NCI-H2196 (cell line): ENCODE results near the gene PGRMC1.
"Not testable (repeated sequence)": the region's sequence is repeated elsewhere in the genome, so short reads cannot be mapped to it uniquely, and the experiment has no call there.

ENCODE experiments used
- DNase-seq: peaks from one replicate; lab custom pipeline; 2025; ENCODE audit not compliant: unreplicated experiment; lab: John Stamatoyannopoulos, UW

PGRMC1 gene

DNA sequence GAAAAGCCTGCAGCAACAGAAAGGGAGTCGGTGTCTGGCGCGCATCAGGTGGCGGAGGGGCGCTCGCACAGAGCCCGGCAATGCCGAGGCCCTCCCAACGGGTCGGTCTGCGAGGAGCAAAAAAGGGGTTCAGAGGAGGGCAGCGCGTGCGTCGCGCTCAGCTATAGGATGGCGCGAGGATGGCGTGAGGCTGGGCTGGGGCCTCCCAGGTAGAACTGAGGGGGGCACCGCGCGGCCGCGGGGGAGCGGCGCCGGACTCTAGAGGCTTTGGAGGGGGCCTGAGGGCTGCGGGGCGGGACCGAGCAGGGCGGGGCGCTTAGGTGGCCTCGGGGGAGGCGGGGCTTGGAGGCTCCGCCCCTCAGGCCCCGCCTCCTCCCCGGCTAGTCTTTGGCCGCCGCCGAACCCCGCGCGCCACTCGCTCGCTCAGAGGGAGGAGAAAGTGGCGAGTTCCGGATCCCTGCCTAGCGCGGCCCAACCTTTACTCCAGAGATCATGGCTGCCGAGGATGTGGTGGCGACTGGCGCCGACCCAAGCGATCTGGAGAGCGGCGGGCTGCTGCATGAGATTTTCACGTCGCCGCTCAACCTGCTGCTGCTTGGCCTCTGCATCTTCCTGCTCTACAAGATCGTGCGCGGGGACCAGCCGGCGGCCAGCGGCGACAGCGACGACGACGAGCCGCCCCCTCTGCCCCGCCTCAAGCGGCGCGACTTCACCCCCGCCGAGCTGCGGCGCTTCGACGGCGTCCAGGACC, at the start of gene PGRMC1:
Gene PGRMC1 (plus strand): TSS at position 414 of the 751 bp plus-strand sequence. CDS start 79 bp downstream, at position 493.
- DNase-seq = peak; percentile 66

GRCh38 chrX:119186763-119187162, 49.3 kb upstream of the PGRMC1 start:
- no peak for DNase-seq

GRCh38 chrX:119187298-119187697, 48.8 kb upstream of the PGRMC1 start:
- DNase-seq = no peak

DNA sequence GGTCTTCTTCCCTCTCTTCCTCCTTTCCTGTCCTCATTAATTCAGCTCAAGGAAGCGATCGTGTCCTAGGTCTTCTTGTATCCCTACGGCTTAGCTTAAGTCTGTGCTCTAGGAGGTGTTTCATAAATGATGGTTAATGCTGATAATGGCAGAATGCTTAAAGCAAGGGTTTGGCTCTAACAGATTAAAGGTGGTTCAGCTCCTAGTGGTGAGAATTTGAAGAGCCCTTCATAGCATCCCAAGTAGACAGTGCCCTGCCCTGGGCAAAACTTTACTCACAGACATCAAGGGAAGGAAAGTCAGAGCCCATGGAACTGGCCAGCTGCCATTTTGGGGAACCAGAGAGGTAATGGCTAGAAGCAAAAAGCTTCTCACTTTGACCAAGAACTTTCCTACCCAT, 47.0 kb upstream of the PGRMC1 start:
- DNase-seq = no peak

DNA sequence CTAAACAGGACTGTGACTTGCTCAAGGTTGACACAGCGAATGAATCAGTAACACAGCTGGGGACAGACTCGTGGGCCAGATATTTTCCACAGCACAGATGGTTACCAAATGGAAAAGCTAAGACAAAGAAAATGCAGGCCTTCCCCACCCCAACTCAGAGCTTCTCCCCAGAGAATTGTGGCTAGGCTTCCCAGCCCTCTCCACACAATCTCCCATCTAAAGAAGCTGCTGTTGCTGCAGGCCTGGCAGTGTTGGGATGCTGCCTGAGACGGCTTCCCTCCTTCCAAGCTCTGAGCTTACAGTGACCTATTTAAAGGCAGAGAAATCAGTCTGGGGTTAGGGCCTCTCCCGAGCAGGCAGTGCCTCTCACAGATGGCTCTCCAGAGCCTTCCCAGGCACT, 46.5 kb upstream of the PGRMC1 start:
- DNase-seq = no peak

DNA sequence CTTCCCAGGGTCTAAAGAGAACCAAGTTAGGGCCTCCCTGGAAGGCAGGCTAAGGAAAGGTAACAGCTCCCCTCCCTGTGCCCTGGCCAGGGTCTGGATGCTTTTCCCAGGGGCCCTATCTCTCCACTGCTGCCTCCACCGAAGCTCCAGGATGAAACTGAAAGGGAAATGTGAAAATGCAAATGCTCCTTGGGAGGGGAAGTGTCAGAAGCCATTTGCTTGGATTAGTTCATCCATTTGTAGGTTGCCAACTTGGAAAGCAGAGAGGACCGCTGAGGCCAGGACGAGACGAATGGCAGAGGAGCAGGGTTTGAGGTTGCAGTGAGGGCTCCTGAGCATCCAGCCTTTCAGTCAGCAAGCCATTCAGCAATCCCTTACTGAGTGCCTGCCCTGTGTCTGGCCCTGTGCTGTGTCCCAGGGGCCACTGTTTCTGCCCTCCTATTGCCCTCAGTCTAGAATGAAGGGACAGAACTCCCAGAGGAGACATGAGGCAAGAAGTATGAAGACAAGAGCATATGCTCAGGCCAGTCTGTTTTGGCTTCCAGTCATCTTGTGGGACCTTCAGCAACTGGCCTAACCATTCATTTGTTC, 45.9 kb upstream of the PGRMC1 start:
- no peak for DNase-seq

DNA sequence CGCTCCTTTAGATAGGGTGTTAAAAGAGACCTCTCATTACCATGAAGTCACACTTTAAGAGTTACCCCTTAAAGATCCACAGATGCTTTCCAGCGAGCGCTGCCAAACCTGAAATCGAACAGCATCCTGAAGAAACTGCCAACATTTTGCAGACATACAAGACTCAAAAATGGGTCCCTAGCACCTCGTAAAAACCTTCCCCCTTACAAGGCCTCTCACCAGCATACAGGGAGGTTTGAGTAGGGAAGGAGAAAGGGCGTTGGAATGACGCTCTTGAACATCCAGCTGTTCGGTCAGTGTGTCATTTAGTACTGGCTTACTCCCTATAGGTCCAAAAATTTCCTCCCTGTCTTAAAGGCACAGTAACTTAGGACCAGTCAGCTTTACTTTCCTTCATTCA, 45.3 kb upstream of the PGRMC1 start:
- no peak for DNase-seq

- DNase-seq = no peak
Measured at GRCh38 chrX:119194621-119195020, 41.5 kb upstream of the PGRMC1 start.

DNA sequence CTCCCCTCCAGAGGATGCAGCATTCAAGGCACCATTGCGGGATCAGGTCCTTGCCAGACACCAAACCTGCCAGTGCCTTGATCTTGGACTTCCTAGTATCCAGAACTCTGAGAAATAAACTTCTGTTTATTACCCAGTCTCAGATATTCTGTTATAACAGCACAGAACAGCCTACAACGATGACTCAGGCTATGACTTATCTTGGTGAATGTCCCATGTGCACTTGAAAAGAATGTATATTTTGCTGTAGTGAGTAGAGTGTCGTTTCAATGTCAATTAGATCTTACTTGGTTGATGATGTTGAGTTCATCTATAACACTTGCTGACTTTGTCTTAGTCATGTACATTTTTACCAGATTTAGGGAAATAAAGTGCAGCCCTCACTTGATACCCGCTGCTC, 34.5 kb upstream of the PGRMC1 start:
- no peak for DNase-seq

GRCh38 chrX:119206203-119206602, 29.9 kb upstream of the PGRMC1 start:
- no peak for DNase-seq

GRCh38 chrX:119207483-119207882, 28.6 kb upstream of the PGRMC1 start:
- DNase-seq = not testable (repeated sequence)

- no peak for DNase-seq
Measured at GRCh38 chrX:119208401-119209057, 27.6 kb upstream of the PGRMC1 start.

DNA sequence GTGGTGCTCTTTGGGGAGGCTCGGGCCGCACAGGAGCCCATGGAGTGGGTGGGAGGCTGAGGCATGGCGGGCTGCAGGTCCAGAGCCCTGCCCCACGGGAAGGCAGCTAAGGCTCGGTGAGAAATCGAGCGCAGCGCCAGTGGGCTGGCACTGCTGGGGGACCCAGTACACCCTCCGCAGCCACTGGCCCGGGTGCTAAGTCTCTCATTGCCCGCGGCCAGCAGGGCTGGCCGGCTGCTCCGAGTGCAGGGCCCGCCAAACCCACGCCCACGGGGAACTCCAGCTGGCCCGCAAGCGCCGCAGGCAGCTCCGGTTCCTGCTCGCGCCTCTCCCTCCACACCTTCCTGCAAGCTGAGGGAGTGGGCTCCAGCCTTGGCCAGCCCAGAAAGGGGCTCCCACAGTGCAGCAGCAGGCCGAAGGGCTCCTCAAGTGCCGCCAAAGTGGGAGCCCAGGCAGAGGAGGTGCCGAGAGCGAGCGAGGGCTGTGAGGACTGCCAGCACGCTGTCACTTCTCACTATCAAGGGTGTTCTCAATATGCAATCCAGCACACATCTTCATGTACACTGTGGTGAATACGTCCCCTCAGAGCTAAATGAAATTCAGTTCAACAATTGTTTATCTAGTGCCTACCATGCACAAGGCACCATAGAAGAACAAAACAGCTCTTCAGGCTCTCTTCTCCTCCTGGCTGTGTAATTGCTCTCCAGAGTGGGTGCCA, 25.0 kb upstream of the PGRMC1 start:
- DNase-seq = not testable (repeated sequence)

DNA sequence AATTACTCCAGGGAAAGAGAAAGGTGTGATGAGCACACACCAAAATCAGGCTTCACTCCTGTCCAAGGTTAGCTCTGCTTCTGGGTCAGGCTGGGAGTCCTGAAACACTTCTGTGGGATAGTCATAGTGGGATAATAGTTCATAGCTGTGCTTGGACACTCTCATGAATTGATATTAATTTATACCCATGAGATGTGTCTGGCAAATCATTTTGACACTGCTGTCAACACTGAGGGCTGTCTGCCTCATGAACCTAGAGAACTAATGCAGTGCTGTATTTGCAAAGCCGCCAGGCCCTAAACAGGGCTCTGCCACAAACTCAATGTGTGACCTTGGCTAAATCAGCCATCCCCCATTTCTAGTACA, 24.5 kb upstream of the PGRMC1 start:
- DNase-seq = no peak

DNA sequence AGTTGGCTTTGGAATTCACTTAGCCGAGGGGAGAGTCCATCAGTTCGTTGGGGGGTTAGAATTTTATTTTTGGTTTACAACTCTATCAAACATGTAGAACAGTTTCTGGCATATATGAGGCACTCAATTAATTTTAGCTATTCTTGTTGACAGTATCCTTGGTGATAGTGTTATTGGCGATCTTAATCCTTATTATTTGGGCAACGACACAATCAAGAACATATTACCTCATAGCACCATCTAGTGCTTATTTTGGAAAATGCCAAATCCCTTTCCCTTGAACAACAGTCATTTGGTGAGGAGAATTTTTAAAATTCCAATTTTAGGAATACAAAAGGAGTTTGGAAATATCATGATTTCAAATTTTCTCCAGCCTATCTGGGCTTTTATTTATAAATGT, 17.9 kb upstream of the PGRMC1 start:
- DNase-seq = peak; percentile 2

DNA sequence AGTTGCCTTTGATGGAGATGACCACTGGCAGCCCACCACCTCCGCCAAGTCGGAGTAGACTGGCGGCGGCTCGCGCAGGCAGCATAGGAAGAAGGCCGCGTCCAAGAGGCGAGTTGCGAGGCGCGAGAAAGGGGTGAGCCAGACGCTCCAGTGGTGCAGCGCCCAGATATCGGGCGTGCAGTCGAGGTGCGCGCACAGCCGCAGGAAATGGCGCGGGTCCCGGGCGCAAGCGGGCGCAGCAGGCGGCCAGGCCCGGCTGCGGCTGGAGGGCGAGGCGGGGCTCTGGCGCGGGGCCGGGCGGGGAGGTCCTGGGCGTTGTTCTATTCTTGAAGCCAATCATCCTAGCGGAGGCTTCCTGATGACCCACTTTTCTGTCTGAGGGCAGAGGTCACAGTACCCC, 13.2 kb upstream of the PGRMC1 start:
- no peak for DNase-seq

GRCh38 chrX:119223783-119224182, 12.3 kb upstream of the PGRMC1 start:
- no peak for DNase-seq

DNA sequence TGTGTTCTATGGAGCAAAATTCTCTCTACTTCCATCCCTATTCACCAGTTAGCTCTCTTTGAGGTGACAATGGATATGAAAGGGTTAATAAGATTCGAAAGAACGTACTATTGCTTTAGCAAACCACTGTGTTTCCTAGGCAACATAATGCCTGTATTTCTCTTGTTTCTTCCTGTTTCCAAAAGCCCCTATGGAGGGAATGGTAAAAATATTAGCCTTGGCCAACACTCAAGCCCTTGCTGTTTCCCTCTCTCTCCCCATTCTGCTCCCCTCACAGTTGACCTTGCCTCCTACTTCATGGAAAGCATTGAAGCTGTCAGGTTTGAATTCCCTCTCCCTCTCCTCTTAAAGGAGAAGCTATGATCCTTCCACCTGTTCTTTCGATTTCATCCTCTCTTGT, 9.6 kb upstream of the PGRMC1 start:
- DNase-seq = no peak

DNA sequence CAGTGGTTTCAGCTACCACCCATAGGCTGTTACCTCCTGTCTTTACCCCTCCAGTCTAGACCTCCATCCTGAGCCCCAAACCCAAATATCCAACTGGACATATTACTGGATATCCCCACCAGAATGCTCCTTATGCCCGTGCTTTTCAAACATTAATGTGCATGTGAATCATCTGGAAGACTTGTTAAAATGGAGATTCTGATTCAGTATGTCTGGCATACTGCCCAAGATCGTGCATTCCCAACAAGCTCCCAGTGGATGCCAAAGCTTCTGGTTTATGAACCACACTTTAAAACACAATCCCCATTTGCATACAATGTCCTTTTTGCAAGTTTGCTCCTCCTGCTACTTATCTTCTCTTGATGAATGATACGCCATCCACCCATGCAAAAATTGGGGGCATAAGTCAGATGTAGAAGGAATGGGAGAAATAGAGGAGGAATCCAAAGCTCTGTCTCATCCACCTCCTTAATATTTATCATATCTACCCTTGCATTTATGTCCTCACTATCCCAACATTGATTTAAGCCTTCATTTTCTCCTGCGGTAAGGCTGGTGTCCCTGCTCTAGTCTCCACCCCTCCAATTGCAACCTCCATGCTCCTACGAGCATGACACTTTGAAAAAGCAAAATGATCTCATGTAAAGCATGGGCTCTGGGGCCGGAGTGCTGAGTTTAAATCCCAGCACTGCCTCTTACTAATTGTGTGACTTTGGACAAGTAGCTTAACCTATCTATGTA, 7.4 kb upstream of the PGRMC1 start:
- no peak for DNase-seq

DNA sequence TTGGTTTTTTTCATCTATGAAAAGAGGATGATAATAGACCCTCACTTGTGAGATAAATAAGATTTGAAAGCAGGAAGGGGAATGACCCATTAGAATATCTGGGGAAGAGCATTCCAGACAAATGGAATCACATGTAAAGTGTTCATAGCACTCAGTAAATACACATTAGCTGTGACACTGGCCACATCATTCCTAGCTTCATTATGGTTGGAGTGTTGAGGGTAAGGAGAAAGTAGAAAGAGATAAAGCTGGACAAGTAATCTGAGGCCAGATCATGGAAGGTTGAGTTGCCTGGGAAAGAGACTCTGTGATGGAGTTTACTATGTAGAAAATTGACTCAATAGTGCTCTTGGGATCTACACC, 6.9 kb upstream of the PGRMC1 start:
- no peak for DNase-seq

DNA sequence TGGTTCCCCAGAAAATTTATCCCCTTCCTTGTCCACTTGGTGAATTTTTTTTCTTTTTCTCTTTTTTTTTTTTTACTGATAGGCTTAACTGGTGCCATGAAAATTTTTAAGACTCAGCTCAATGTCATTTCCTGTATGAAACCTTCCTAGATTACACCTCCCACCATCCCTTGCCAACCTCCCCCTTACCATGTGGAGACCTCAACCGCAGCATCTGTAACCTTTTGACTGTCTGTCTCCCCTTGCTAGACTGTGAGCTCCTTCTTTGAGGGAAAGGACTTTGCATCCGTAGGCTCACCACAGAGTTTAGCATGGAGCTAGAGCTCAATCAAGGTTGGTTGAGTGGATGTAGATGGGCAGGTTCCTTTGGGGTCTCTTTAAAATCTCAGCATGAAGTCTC, 5.2 kb upstream of the PGRMC1 start:
- no peak for DNase-seq
